SK-N-MC (cell line): ENCODE data around the gene ADAM10.

ENCODE experiments used
- EZH2 ChIP-seq: fragments of 200-600 bp; sonication (generic); IDR thresholded peaks from one replicate; pipeline ENCODE4 v1.6.1; 2017; ENCODE audit warnings: antibody characterized with exemption
- FOXP2 ChIP-seq: optimal IDR thresholded peaks from 2 replicates; pipeline ENCODE3; 2011; ENCODE audit warnings: mild to moderate bottlenecking, moderate library complexity; ENCODE audit not compliant: insufficient read depth; ENCODE audit errors: extremely low read length, control extremely low read depth
- POLR2AphosphoS5 ChIP-seq: IDR thresholded peaks from 2 replicates; pipeline ENCODE4 v1.6.1; 2012; ENCODE audit warnings: mild to moderate bottlenecking, low read depth, low read length, borderline replicate concordance

- TF ChIP-seq EZH2 (no peak), POLR2AphosphoS5 (no peak), FOXP2 (no peak)
Measured at GRCh38 chr15:58734859-58735258, 14.6 kb downstream of the ADAM10 start.
